Osteoblast (primary cell): ENCODE results near the gene HDAC8. TPM values are rescaled to one million over a fixed set of nuclear protein-coding genes. Genes with fewer than 3 reads are reported as not detected.
"Not testable (repeated sequence)": the region's sequence is repeated elsewhere in the genome, so short reads cannot be mapped to it uniquely, and the experiment has no call there.

Experiments
- DNase-seq: peaks from one replicate; pipeline ENCODE4 v3.0.0; 2011; ENCODE audit warnings: low spot score, mixed read lengths; ENCODE audit not compliant: insufficient read length; ENCODE audit errors: missing footprints
- H2AFZ ChIP-seq: 2 replicates; pipeline ENCODE4 v1.6.0; 2011; ENCODE audit warnings: mild to moderate bottlenecking, low read length
- H3K27ac ChIP-seq: 2 replicates; pipeline ENCODE4 v1.5.1; 2011; ENCODE audit warnings: mild to moderate bottlenecking, low read depth, low read length, moderate library complexity
- H3K27me3 ChIP-seq: 2 replicates; pipeline ENCODE4 v1.6.0; 2012; ENCODE audit warnings: mild to moderate bottlenecking, control low read depth, inconsistent platforms, low read length, moderate library complexity; ENCODE audit not compliant: insufficient read depth
- H3K36me3 ChIP-seq: 2 replicates; pipeline ENCODE4 v1.5.1; 2011; ENCODE audit warnings: mild to moderate bottlenecking, low read length, control low read depth, moderate library complexity; ENCODE audit not compliant: insufficient read depth
- H3K4me1 ChIP-seq: 2 replicates; pipeline ENCODE4 v1.5.1; 2011; ENCODE audit warnings: mild to moderate bottlenecking, low read length, control low read depth, moderate library complexity; ENCODE audit not compliant: insufficient read depth
- H3K4me2 ChIP-seq: 2 replicates; pipeline ENCODE4 v1.6.0; 2011; ENCODE audit warnings: mild to moderate bottlenecking, low read length; ENCODE audit not compliant: insufficient read depth
- H3K4me3 ChIP-seq: fragments of 200-600 bp; sonication (generic); 3 replicates; pipeline ENCODE4 v1.5.1; 2012; ENCODE audit warnings: mild to moderate bottlenecking, low read length, inconsistent platforms; ENCODE audit not compliant: insufficient read depth
- H3K79me2 ChIP-seq: 2 replicates; pipeline ENCODE4 v1.6.0; 2012; ENCODE audit warnings: mild to moderate bottlenecking, low read length, control low read depth, inconsistent platforms; ENCODE audit not compliant: insufficient read depth
- H3K9me3 ChIP-seq: 2 replicates; pipeline ENCODE4 v1.5.1; 2011; ENCODE audit warnings: low read depth, low read length, control low read depth
- H4K20me1 ChIP-seq: 2 replicates; pipeline ENCODE4 v1.6.0; 2012; ENCODE audit warnings: mild to moderate bottlenecking, low read length, control low read depth; ENCODE audit not compliant: insufficient read depth
- total RNA-seq: library from RNA; depleted of rRNA; stranded (reverse); fragments of >200 nt; gene quantifications from 2 replicates; pipeline ENCODE4 v1.2.3, GENCODE V29; 2012
- TF ChIP-seq, protein P1 (sequence below): IDR thresholded peaks from 2 replicates; pipeline ENCODE4 v1.5.1; 2011; ENCODE audit warnings: mild to moderate bottlenecking, low read depth, low read length, moderate library complexity; ENCODE audit errors: extremely low read depth

HDAC8 gene
- total RNA-seq, 1 donor: 24.6 TPM

GRCh38 chrX:72408885-72409284, 163.8 kb downstream of the HDAC8 start:
- Histone ChIP-seq H3K36me3 (no peaks in the 10 kb centered on the region), H3K27ac (no peak overlapping the region), H3K9me3 (no peaks in the 10 kb centered on the region), H4K20me1 (no peaks in the 10 kb centered on the region), H3K4me2 (no peak overlapping the region), H3K4me3 (no peak overlapping the region), H2AFZ (no peak overlapping the region), H3K27me3 (peaks cover 4% of the 10 kb centered on the region), H3K79me2 (no peaks in the 10 kb centered on the region), H3K4me1 (no peaks in the 10 kb centered on the region)
- TF ChIP-seq, protein P1, sequence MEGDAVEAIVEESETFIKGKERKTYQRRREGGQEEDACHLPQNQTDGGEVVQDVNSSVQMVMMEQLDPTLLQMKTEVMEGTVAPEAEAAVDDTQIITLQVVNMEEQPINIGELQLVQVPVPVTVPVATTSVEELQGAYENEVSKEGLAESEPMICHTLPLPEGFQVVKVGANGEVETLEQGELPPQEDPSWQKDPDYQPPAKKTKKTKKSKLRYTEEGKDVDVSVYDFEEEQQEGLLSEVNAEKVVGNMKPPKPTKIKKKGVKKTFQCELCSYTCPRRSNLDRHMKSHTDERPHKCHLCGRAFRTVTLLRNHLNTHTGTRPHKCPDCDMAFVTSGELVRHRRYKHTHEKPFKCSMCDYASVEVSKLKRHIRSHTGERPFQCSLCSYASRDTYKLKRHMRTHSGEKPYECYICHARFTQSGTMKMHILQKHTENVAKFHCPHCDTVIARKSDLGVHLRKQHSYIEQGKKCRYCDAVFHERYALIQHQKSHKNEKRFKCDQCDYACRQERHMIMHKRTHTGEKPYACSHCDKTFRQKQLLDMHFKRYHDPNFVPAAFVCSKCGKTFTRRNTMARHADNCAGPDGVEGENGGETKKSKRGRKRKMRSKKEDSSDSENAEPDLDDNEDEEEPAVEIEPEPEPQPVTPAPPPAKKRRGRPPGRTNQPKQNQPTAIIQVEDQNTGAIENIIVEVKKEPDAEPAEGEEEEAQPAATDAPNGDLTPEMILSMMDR: no peak
- no peak for DNase-seq

- H3K27me3 ChIP-seq: peaks cover 11% of the 10 kb centered on the region
- not testable (repeated sequence) for H3K4me2 ChIP-seq, H4K20me1 ChIP-seq, H3K4me3 ChIP-seq, H3K9me3 ChIP-seq, H3K4me1 ChIP-seq, H3K79me2 ChIP-seq, H2AFZ ChIP-seq, H3K36me3 ChIP-seq, DNase-seq, H3K27ac ChIP-seq
Measured at GRCh38 chrX:72405136-72405535, 167.5 kb downstream of the HDAC8 start.

DNA sequence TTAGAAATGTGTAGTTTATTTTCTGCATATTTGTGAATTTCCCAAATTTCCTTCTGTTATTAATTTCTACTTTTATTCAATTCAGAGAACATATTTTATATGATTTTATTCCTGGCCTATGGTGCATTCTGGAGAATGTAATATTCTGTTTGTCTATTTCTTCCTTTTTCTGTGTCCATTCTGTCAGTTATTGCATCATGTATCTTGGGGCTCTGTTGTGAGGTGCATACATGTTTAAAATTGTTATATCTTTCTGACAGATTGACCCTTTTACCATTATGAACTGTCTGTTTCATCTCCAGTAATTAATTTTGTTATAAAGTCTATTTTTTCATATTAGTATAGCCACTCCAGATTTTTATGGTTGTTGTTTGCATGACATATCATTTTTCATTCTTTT, 170.0 kb downstream of the HDAC8 start:
- no peaks in the 10 kb centered on the region for H3K9me3 ChIP-seq
- H4K20me1 ChIP-seq: no peaks in the 10 kb centered on the region
- no peak overlapping the region for H3K4me2 ChIP-seq
- no peak overlapping the region for H2AFZ ChIP-seq
- H3K4me3 ChIP-seq: no peak overlapping the region
- H3K27me3 ChIP-seq: peaks cover 10% of the 10 kb centered on the region
- no peaks in the 10 kb centered on the region for H3K36me3 ChIP-seq
- no peak overlapping the region for H3K27ac ChIP-seq
- DNase-seq: no peak
- TF ChIP-seq, protein P1: no peak
- H3K79me2 ChIP-seq: no peaks in the 10 kb centered on the region
- H3K4me1 ChIP-seq: no peaks in the 10 kb centered on the region

GRCh38 chrX:72399816-72400215, 172.8 kb downstream of the HDAC8 start:
- Histone ChIP-seq H3K27ac (no peak overlapping the region), H4K20me1 (no peaks in the 10 kb centered on the region), H2AFZ (no peak overlapping the region), H3K27me3 (peaks cover 13% of the 10 kb centered on the region), H3K4me1 (peaks cover 13% of the 10 kb centered on the region), H3K4me2 (no peak overlapping the region), H3K9me3 (no peaks in the 10 kb centered on the region), H3K79me2 (no peaks in the 10 kb centered on the region), H3K4me3 (no peak overlapping the region), H3K36me3 (no peaks in the 10 kb centered on the region)
- DNase-seq: no peak
- TF ChIP-seq, protein P1: no peak
